Panc1 (cell line): ENCODE data around the gene ACER3. TPM values are rescaled to one million over a fixed set of nuclear protein-coding genes. Genes with fewer than 3 reads are reported as not detected.

ENCODE experiments used
- ATAC-seq: fragments of 200-7000 bp; cut with Tn5 transposase; 2 replicates; pipeline ENCODE4 v1.9.1; 2020; ENCODE audit warnings: mild to moderate bottlenecking, moderate library complexity
- BruUV-seq: library from RNA; stranded (reverse); fragments of 400-500 nt; replicated peaks from 2 replicates; lab custom pipeline; 2021; lab: Mats Ljungman, UMichigan
- CTCF ChIA-PET: fragments of 300-600 bp; sonication (Branson Sonifier 250); formaldehyde crosslinking; loops from one replicate; lab custom pipeline; 2022; ENCODE audit warnings: antibody characterized with exemption; lab: Charles Lee
- POLR2A ChIA-PET: fragments of 300-600 bp; sonication (Branson Sonifier 250); formaldehyde crosslinking; loops from one replicate; lab custom pipeline; 2022; ENCODE audit warnings: antibody characterized with exemption; lab: Charles Lee
- DNase-seq: peaks from one replicate; pipeline ENCODE4 v3.0.0-alpha.2; 2010; ENCODE audit warnings: low read depth, low spot score
- H3K27ac ChIP-seq: 2 replicates; pipeline ENCODE4 v1.5.1; 2011; ENCODE audit warnings: mild to moderate bottlenecking, low read length, inconsistent platforms
- H3K27me3 ChIP-seq: fragments of 200-500 bp; sonication (Bioruptor generic); 2 replicates; pipeline ENCODE4 v1.6.0; 2014; ENCODE audit warnings: low read length, inconsistent platforms; ENCODE audit not compliant: control insufficient read depth, insufficient read depth
- H3K36me3 ChIP-seq: fragments of 200-500 bp; sonication (Bioruptor generic); 2 replicates; pipeline ENCODE4 v1.5.1; 2014; ENCODE audit warnings: inconsistent platforms, mild to moderate bottlenecking, low read length, moderate library complexity; ENCODE audit not compliant: control insufficient read depth, insufficient read depth
- H3K4me1 ChIP-seq: 2 replicates; pipeline ENCODE4 v1.5.1; 2011; ENCODE audit warnings: inconsistent platforms, mild to moderate bottlenecking, low read length, moderate library complexity; ENCODE audit not compliant: control insufficient read depth, insufficient read depth
- H3K4me3 ChIP-seq, 2 experiments: 2 replicates each; pipeline ENCODE4 v1.5.1; 2011 to 2012; ENCODE audit warnings: low read depth in 2 of 2, low read length in 2 of 2, mild to moderate bottlenecking in 2 of 2, inconsistent platforms in 1 of 2, moderate library complexity in 1 of 2
- H3K9me3 ChIP-seq: fragments of 200-500 bp; sonication (Bioruptor generic); 2 replicates; pipeline ENCODE4 v1.5.1; 2014; ENCODE audit warnings: low read depth, mild to moderate bottlenecking, inconsistent platforms, low read length, moderate library complexity; ENCODE audit not compliant: control insufficient read depth, insufficient read depth
- CTCF ChIP-seq: fragments of 450-650 bp; IDR thresholded peaks from 2 replicates; pipeline ENCODE4 v1.5.1; 2017; ENCODE audit warnings: mild to moderate bottlenecking
- POLR2AphosphoS5 ChIP-seq: IDR thresholded peaks from 2 replicates; pipeline ENCODE4 v1.6.1; 2012; ENCODE audit warnings: mild to moderate bottlenecking, low read depth, low read length, moderate library complexity
- REST ChIP-seq, 2 experiments: IDR thresholded peaks; 2 replicates each; pipeline ENCODE4 v1.6.1; 2011 to 2012; ENCODE audit warnings: low read depth in 2 of 2, control low read depth in 1 of 2, low read length in 1 of 2, mild to moderate bottlenecking in 1 of 2, moderate library complexity in 1 of 2; ENCODE audit not compliant: insufficient read depth in 1 of 2
- SIN3A ChIP-seq: IDR thresholded peaks from 2 replicates; pipeline ENCODE4 v1.6.1; 2012; ENCODE audit warnings: low read depth, mild to moderate bottlenecking, low read length, moderate library complexity, borderline replicate concordance; ENCODE audit not compliant: insufficient read depth
- TCF7L2 ChIP-seq: IDR thresholded peaks from 2 replicates; pipeline ENCODE4 v1.6.1; 2011; ENCODE audit warnings: mild to moderate bottlenecking, low read depth, low read length, inconsistent platforms
- in situ Hi-C: cut with HindIII; loops from 2 replicates; pipeline ENCODE4 v1.10.0; 2016; ENCODE audit warnings: low sequenced_read_pairs, low pct_unique_long_range_greater_than_20kb
- intact Hi-C: fragments of 100-400 bp; cut with micrococcal nuclease; formaldehyde crosslinking; loops from one replicate; pipeline ENCODE4 v1.10.0; 2022; ENCODE audit not compliant: unreplicated experiment
- total RNA-seq: library from RNA; stranded (reverse); gene quantifications from one replicate; pipeline ENCODE4 v1.2.1, GENCODE V29; 2021; ENCODE audit not compliant: unreplicated experiment

Gene ACER3
- total RNA-seq, 1 experiment from 2014 or later, result 41.8 TPM

GRCh38 chr11:77055913-77056312 is 195.2 kb downstream of the ACER3 start:
- TF ChIP-seq REST (IDR thresholded peaks at IDR 0.05; ENCODE audit: insufficient read depth in 1 of 2, low read depth in 2 of 2, low read length in 1 of 2) (no peak), CTCF (no peak), SIN3A (no peak), TCF7L2 (no peak), POLR2AphosphoS5 (no peak)
- POLR2A ChIA-PET, result no interaction called here
- CTCF ChIA-PET, result no interaction called here
- Histone ChIP-seq H3K9me3 (peaks cover 7% of the 10 kb centered on the region; the same call in 1 of the 2 replicates), H3K36me3 (no peaks in the 10 kb centered on the region), H3K4me3 (no peak overlapping the region), H3K27ac (no peak overlapping the region), H3K4me1 (no peaks in the 10 kb centered on the region), H3K27me3 (no peaks in the 10 kb centered on the region)
- in situ Hi-C loops, result no loop called here
- DNase-seq (no peak), ATAC-seq (no peak)
- no TSS peak for BruUV-seq
- intact Hi-C loops, result no loop called here

- H3K36me3 ChIP-seq, result no peaks in the 10 kb centered on the region
Measured at GRCh38 chr11:77056814-77057402, 196.2 kb downstream of the ACER3 start.

More at GRCh38 chr11:77056814-77057402, 196.2 kb downstream of the ACER3 start:
- H3K4me1 ChIP-seq, result no peaks in the 10 kb centered on the region
- no peaks in the 10 kb centered on the region for H3K27me3 ChIP-seq
- BruUV-seq, result no TSS peak
- intact Hi-C loops (no loop called here), in situ Hi-C loops (no loop called here)
- TF ChIP-seq CTCF (no peak), POLR2AphosphoS5 (no peak), TCF7L2 (no peak), SIN3A (no peak), REST (IDR thresholded peaks at IDR 0.05; ENCODE audit: insufficient read depth in 1 of 2, low read depth in 2 of 2, low read length in 1 of 2) (no peak)
- ATAC-seq (no peak), DNase-seq (no peak)
- H3K4me3 ChIP-seq, result no peak overlapping the region
- ChIA-PET CTCF (no interaction called here), POLR2A (interaction anchor here (0.5 kb wide), 1 partner anchor 10 kb away, joined by 6 read pairs; no protein-coding TSS in a partner anchor)
- H3K27ac ChIP-seq, result no peak overlapping the region
- H3K9me3 ChIP-seq, result peaks cover 7% of the 10 kb centered on the region; the same call in 1 of the 2 replicates
